GM23248 (cell line): ENCODE measurements around the gene HIPK2.

ENCODE experiments used
- EZH2 ChIP-seq: fragments of 200-600 bp; sonication (generic); IDR thresholded peaks from 2 replicates; pipeline ENCODE4 v1.6.1; 2018; ENCODE audit warnings: antibody characterized with exemption, mild to moderate bottlenecking; ENCODE audit not compliant: insufficient read depth, poor library complexity, severe bottlenecking
- EZH2phosphoT487 ChIP-seq: fragments of 200-600 bp; sonication (generic); IDR thresholded peaks from 2 replicates; pipeline ENCODE4 v1.6.1; 2018; ENCODE audit warnings: antibody characterized with exemption, moderate library complexity, mild to moderate bottlenecking, low read depth; ENCODE audit not compliant: insufficient read depth

DNA sequence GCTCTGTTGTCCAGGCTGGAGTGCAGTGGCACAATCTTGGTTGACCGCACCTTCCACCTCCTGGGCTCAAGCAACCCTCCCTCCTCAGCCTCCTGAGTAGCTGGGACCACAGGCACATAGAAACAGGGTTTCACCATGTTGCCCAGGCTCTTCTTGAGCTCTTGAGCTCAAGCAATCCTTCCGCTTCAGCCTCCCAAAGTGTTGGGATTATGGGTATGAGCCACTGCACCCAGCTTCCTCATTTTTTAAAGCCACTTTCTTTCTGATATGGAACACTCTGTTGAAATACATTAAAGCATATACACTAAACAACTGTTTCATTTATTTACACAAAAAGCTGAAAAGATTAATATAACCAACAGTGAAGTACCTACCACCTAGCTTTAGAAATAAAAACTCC, 137.1 kb downstream of the HIPK2 start:
- TF ChIP-seq EZH2phosphoT487 (no peak), EZH2 (no peak)
